GM21576 (cell line): ENCODE measurements around the gene AATF.

Experiments used
- ATAC-seq: cut with Tn5 transposase; IDR thresholded peaks from one replicate; pipeline ENCODE4 v1.9.1; 2021; ENCODE audit warnings: mild to moderate bottlenecking, moderate library complexity; ENCODE audit not compliant: unreplicated experiment

Gene AATF

DNA sequence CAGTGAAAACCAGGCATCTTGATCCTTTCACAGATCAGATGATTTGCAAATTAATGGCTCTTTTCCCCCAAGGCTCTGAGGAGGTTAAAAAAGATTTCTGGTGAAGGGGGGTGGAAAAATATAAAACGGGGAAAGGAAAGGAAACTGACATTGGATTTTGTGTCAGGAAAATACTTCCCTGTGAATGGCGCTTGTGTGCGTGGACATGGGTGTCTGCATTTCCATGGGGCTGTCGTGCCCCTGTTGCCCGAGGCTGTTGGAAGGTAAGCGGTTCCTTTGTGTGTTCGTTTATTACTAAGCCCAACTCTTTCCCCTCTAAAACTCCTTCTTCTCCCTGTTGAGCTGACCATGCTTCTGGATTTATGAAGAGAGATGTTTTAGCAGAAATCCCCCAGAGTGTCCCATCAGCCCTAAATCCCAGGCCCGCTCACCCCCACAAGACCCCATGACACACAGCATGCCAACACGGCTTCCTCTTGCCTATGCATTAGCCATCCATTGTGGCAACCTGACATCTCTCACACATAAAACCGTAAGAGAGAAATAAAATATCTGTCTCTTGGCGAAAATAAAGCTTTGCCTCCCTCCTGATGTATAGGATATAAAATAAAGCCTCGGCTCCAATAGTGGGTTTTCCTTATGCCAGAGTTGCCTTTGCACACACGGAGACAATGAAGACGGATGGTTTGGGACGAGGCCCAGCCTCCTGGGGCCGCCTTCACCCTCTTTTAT, 18.7 kb upstream of the AATF start:
- ATAC-seq: no peak

DNA sequence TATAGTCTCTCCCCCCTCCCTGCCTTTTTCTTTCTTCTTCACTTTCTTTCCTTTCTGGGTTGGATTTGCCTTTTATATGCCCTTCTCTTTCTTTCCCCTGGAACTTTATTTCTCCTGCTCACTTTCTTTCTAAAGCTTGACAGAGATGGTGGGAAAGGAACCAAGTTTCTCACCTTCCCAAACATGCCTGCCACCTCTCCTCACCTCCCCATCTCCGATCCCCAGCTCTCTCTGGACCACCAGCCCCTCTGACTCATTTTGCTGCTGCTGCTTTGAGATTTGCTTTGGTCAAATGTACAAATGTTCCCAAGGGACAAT, 18.2 kb upstream of the AATF start:
- ATAC-seq: no peak

GRCh38 chr17:36931096-36931696, 17.6 kb upstream of the AATF start:
- ATAC-seq: no peak

DNA sequence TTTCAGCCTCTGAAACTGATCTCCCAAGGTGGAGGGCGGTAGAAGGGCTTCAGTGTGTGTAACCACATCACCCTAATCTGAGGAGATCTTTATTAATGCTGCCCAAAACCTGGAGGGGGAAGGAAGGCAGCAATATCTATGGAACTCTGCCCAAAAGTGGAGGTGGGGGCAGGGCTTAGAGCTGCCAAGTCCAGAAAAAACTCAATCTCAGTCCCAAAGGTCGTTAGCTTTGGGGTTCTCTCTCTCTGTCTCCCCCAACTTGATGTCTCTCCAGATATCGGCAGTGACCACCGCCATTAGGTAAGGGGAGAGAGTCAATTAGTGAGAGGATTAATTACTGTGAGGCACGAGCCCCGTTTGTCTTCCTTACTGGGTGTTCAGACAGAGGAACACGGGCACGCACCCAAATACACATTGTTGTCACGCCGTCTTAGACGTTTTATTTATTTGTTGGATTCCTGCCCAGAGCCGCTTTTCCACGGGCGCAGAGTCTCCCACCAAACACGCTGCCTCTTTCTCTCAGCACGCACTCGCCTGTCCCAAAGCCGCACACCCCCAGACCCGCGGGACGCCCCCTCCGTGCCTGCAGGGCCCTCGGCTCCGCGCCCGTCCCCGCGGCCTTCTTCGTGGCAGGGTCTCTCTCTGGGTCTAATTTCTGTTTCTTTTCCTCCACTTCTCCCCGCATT, 16.9 kb upstream of the AATF start:
- ATAC-seq: no peak

DNA sequence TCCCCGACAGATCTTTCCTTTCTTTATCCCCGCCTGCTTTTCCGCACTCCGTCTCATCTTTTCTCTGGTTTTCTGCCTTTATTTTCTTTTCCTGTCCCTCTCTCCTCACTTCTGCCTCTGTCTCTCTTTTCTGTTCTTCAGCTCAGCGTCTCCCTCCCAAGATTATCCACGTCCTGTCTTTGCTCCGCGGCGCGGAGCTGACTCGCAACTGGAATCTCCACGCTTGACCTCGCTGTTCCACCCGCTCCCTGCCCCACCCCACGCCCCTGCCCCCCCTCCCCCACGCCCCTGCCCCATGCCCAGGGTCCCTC, 16.4 kb upstream of the AATF start:
- ATAC-seq: no peak

GRCh38 chr17:36932694-36933511, 15.9 kb upstream of the AATF start:
- ATAC-seq: no peak

- no peak for ATAC-seq
Observed at GRCh38 chr17:36933512-36934143, 15.1 kb upstream of the AATF start.

DNA sequence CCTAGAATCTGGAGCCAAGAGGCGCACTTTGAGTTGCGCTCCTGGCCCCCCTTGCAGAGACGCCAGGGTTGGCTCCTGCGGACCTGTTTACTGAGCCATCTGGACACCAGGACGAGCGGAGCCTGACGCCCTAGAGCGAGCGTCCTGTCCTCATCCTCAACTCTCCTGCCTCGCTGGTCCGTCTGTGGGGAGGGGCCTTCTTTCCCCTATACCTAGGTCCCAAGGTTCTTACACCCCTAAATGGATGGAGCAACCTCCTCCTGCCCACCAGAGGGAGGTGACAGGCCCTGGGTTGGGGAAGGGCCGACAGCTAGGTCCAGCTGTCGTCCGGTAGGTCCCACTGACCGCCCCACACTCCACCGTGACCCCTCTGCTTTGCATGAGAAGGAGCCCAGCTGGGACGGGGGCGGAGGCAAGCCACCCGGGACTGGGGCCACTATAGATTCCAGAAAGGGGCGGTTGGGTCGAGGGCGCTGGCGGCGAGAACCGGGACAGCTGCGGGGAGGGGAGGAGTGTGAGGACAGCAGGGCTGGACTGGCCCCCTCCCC, 14.5 kb upstream of the AATF start:
- ATAC-seq: no peak

- ATAC-seq: no peak
Observed at GRCh38 chr17:36934692-36935630, 13.8 kb upstream of the AATF start.

- ATAC-seq: no peak
Observed at GRCh38 chr17:36935671-36936454, 12.9 kb upstream of the AATF start.

- ATAC-seq: no peak
Observed at GRCh38 chr17:36936455-36937000, 12.2 kb upstream of the AATF start.

DNA sequence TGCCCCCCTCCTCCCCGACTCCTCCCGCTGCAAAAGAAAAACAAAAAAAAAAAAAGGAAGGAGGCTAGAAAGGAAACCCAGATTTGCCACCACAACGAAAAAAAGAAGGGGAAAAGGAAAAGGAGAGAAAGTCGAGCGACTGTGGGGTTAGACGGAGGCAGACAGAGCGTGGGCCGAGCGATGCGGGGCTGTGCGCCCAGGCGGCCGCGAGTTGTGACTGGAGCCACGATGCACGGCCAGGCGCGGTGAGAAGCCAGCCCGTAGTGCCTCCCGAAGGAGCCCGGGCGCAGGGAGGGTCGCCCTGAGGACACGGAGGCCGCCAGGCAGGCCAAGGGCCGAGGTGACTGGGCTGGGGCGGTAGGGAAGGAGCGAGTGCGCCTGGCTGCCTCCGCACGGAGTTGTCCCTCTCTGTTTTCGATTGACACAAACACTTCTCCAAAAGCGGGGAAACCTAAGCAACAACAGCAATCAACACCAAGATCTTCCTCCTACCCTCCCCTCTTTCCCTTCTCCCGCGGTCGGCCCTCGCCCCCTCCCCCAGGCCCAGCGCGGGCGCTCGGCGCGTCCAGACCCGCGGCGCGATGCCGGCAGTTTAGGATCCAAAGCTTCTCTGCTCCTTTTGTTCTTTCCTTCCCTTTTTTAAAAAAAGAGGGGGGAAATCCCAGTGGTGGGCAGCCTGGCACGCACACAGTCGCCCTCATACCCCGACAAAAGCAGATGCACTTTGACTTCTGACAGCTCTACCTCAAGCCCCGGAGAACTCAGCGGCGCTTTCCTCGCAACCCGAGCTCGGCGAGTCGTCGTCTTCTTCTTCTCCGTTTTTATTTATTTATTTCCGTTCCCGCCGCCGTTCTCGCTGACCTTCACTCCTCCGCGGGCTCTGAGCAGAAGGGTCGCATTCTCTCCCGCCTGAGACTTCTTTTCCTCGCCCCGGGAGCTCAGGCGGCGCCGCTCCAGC, 11.5 kb upstream of the AATF start, which contains the start of gene LHX1:
Gene LHX1 (plus strand): TSS at position 475 of the 958 bp plus-strand sequence. CDS start 723 bp downstream, outside the sequence.
- ATAC-seq: no peak

GRCh38 chr17:36937959-36938565, 10.7 kb upstream of the AATF start:
- no peak for ATAC-seq

DNA sequence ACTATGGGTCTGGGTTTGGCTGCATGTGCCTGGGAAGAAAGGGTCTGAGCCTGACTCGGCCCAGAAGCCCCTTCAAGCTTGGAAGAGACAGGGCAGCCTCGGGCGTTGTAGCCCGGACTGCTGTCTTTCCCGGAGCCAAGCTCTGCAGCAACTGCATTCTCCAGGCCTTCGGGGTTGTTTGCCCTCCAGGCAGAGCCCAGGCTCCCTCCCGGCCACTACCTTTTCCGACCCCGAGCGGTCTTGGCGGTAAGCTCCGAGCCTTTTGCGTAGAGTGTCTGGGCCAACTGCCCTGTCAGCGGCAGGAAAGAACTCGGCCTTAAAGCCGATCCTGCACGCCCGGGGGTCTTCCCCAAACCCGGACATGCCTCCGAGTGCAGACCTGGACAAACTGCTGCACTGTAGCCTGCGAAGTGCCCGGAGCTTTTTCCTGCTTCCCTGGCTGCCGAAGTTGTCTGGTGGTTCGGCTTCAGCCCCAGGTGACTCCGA, 10.1 kb upstream of the AATF start:
- no peak for ATAC-seq

DNA sequence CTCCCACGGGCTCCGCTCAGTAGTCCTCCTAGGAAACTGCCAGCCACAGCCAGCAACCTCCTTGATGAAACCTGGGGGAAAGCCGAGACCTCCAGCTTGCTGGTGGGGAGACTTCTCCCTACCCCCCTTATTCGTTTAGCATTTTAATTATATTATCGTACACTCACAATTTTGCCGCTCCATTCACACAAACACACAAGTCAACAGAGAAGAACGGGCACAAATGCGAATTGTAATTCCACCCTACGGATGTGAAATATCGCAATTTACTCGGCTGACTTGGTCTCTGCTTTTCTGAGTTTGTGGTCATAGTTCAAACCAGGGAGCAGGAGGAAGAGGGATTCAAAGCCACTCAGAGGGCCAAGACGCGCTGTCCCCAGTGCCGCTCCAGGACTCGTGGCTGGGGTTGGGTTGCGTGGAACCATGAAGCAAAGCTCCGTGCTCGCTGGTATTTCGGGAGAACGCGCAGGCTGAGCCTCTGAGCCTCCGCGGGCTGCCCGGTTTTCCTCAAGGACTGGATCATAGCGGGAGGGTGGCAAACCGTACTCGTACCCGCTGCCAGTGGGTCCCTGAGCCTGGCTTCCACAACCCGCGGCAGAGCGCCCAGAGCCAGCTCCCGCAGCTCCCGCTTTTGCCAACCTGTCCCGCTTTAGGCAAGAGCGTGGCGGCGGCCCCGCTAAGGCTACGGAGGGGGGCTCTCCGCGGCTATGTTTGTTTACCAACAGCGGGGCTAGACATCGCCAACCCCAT, 9.5 kb upstream of the AATF start:
- no peak for ATAC-seq

DNA sequence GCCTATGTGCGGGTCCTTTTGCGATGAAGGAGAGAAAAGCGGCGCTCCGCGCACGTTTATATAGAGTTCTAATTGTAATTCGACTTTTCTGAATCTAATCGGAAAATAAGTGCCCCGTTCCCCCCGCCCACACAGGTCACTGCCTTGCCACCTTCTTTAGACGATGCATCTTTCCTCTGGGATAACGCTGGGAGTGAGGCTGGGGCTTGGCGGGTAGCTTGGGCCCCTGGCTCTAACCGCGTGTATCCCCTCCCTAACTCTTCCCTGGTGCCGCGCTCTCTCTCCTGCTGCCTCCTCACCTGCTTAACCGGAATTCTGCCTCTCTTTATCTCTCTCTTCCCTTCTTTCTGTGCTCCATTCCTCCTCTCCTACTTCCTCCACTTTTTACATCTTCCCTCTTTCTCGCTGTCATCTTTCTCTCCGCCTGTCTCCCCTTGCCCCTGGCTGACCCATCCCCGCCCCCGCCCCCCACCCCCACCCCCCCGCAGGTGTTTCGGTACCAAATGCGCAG, 8.9 kb upstream of the AATF start:
- no peak for ATAC-seq
